Measurements from ENCODE around the gene RPS2. TPM values are rescaled to one million over a fixed set of nuclear protein-coding genes. Genes with fewer than 3 reads are reported as not detected.

RPS2 gene
- total RNA-seq, 1 donor from 2014 or later: 5,082 TPM

DNA sequence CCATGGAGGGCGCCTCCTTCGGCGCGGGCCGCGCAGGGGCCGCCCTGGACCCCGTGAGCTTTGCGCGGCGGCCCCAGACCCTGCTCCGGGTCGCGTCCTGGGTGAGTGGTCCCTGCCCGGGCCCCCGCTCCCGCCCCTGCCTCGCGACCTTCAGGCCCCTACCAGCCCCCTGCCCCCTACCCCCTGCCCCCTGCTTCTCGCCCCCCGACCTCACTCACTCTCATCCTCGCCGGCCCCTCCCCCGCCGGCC, 25.4 kb upstream of the RPS2 start:
- FAIRE-seq (no peak), DNase-seq (ENCODE audit: low read depth) (no peak)
- TF ChIP-seq, protein P1, sequence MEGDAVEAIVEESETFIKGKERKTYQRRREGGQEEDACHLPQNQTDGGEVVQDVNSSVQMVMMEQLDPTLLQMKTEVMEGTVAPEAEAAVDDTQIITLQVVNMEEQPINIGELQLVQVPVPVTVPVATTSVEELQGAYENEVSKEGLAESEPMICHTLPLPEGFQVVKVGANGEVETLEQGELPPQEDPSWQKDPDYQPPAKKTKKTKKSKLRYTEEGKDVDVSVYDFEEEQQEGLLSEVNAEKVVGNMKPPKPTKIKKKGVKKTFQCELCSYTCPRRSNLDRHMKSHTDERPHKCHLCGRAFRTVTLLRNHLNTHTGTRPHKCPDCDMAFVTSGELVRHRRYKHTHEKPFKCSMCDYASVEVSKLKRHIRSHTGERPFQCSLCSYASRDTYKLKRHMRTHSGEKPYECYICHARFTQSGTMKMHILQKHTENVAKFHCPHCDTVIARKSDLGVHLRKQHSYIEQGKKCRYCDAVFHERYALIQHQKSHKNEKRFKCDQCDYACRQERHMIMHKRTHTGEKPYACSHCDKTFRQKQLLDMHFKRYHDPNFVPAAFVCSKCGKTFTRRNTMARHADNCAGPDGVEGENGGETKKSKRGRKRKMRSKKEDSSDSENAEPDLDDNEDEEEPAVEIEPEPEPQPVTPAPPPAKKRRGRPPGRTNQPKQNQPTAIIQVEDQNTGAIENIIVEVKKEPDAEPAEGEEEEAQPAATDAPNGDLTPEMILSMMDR (IDR thresholded peaks at IDR 0.05; ENCODE audit: insufficient read depth, low read length, severe bottlenecking): no peak
- no peak overlapping the region for H3K4me3 ChIP-seq (ENCODE audit: low read depth, low read length)
- H3K36me3 ChIP-seq (ENCODE audit: control insufficient read depth, insufficient read depth, low read length): peaks cover 10% of the 10 kb centered on the region
- H3K27me3 ChIP-seq (ENCODE audit: control insufficient read depth, insufficient read depth, low read length): peaks cover 14% of the 10 kb centered on the region

DNA sequence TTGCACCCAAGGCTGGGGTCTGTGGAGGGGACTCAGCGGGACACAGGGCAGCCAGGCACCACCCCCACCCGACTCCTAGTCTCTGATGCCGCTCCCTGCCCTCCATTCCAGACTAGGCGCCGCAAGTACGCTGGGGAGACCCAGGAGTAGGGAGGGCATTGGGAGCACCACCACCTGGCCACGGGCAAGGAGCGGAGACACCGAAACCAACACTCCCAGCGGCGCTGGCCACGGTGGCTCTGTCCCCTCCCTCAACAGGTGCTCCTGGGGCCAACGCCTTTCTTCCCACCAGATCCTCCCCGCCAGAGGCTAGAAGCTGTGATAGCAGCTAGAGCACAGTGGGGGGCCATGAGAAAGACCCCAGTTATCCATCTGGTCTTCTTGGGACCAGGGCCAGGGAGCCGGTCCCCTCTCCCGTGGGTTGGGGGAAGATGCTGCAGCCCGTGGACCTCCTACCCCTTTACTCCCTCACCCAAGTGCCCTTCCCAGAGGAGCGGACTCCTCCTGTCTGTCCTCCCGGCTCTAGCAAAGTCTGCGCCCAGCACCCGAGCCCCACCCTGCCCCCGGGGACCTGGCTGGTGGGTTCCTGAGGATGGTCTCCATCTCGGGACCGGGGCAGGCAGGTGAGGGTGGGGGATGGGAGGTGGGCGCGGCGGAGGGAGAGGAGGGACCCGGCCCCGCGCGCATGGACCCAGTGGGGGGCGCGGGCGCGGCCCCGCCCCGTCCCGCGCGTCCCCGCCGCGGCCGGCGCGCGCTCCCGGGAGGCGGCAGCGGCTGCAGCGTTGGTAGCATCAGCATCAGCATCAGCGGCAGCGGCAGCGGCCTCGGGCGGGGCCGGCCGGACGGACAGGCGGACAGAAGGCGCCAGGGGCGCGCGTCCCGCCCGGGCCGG, 24.8 kb upstream of the RPS2 start, which contains the start of gene SYNGR3:
TSS of gene SYNGR3 (plus strand) at position 762 of the 892 bp plus-strand sequence. CDS start 133 bp downstream, outside the sequence.
- peak within 1 kb of the TSS; percentile 21 for H3K4me3 ChIP-seq (ENCODE audit: low read depth, low read length)
- TF ChIP-seq, protein P1 (IDR thresholded peaks at IDR 0.05; ENCODE audit: insufficient read depth, low read length, severe bottlenecking): no peak
- FAIRE-seq (no peak), DNase-seq (ENCODE audit: low read depth) (no peak)
- H3K27me3 ChIP-seq (ENCODE audit: control insufficient read depth, insufficient read depth, low read length): peaks cover 14% of the 10 kb centered on the region
- H3K36me3 ChIP-seq (ENCODE audit: control insufficient read depth, insufficient read depth, low read length): peaks cover 10% of the 10 kb centered on the region

DNA sequence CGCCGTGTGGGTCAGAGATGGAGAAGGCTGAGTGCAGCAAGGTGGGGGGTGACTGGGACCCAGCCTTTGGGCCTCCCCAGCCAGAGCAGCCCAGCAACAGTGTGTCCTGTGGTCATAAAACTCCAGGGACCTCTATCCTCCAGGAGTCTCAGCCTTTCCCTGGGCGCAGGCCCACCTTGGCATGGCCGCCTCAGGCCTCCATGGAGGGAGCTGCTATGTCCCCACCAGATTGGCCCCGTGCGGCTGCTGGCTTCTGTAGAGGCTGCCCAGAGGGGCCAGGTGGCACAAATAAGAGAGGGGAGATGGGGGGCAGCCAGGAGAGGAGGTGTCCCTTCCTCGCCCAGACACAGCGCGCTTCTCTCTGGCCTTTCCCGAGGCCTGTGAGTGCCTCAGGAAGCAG, 22.6 kb upstream of the RPS2 start:
- TF ChIP-seq, protein P1 (IDR thresholded peaks at IDR 0.05; ENCODE audit: insufficient read depth, low read length, severe bottlenecking): no peak
- no peak for FAIRE-seq
- peaks cover 14% of the 10 kb centered on the region for H3K27me3 ChIP-seq (ENCODE audit: control insufficient read depth, insufficient read depth, low read length)
- H3K4me3 ChIP-seq (ENCODE audit: low read depth, low read length): no peak overlapping the region
- peaks cover 10% of the 10 kb centered on the region for H3K36me3 ChIP-seq (ENCODE audit: control insufficient read depth, insufficient read depth, low read length)
- no peak for DNase-seq (ENCODE audit: low read depth)

DNA sequence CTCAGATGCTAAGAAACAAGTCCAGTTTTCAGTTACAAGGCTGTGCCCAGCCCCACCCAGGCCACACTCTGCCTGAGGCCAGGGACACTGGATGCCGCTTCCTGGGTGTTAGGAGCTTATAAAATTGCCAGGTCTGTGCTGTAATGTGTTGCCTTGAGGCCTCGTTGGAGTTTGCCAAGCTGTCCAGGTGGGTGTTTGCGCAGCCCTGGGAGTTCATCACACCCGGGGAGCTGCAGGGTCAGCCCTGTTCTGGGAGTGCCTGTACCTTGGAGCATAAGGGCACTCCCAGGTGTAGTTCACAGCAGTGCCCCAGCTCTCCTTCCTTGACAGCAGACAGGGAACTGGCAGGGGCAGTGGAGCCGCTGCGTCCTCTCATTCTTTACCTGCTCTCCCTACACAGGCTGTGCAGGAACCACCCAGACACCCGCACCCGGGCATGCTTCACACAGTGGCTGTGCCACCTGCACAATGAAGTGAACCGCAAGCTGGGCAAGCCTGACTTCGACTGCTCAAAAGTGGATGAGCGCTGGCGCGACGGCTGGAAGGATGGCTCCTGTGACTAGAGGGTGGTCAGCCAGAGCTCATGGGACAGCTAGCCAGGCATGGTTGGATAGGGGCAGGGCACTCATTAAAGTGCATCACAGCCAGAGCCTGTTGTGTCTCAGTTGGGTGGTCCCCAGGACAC, 21.0 kb upstream of the RPS2 start:
- Histone ChIP-seq H3K36me3 (ENCODE audit: control insufficient read depth, insufficient read depth, low read length) (peaks cover 10% of the 10 kb centered on the region), H3K4me3 (ENCODE audit: low read depth, low read length) (no peak overlapping the region), H3K27me3 (ENCODE audit: control insufficient read depth, insufficient read depth, low read length) (peaks cover 20% of the 10 kb centered on the region)
- TF ChIP-seq, protein P1 (IDR thresholded peaks at IDR 0.05; ENCODE audit: insufficient read depth, low read length, severe bottlenecking): no peak
- no peak for FAIRE-seq
- DNase-seq (ENCODE audit: low read depth): no peak

DNA sequence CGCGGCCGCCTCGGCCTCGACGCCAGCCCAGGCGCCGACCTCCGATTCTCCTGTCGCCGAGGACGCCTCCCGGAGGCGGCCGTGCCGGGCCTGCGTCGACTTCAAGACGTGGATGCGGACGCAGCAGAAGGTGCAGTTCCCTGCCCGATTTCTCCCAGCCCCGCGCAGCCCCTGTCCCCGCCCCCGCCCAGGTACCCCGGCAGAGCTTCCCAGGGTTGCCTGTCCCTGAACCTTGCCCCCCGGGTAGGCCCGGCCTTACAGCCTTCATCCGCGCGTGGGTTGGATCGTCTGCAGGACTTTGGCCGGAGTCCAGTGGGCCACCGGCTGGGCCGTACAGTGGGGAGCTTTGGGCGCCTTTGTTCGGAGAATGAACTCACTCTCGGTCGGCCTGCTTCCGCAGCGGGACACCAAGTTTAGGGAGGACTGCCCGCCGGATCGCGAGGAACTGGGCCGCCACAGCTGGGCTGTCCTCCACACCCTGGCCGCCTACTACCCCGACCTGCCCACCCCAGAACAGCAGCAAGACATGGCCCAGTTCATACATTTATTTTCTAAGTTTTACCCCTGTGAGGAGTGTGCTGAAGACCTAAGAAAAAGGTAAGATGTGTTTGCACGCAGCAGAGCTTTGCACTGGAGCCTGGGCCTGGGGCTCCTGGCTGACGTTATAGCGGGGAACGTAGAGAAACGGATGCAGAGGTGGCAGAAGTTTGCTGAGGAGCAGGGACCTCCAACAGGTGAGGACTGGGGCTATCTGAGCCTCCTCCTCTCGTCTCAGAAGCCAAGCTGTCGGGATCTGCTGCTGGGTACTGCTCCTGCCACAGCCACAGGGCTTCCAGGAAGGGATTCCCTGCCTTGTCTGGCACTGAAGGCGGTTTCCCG, 20.0 kb upstream of the RPS2 start:
- DNase-seq (ENCODE audit: low read depth) (no peak), FAIRE-seq (no peak)
- TF ChIP-seq, protein P1 (IDR thresholded peaks at IDR 0.05; ENCODE audit: insufficient read depth, low read length, severe bottlenecking): no peak
- Histone ChIP-seq H3K36me3 (ENCODE audit: control insufficient read depth, insufficient read depth, low read length) (peaks cover 10% of the 10 kb centered on the region), H3K4me3 (ENCODE audit: low read depth, low read length) (peak overlapping the region; percentile 66), H3K27me3 (ENCODE audit: control insufficient read depth, insufficient read depth, low read length) (peaks cover 16% of the 10 kb centered on the region)
